H1 (cell line): Measurements from ENCODE around the gene DPP4. TPM values are rescaled to one million over a fixed set of nuclear protein-coding genes. Genes with fewer than 3 reads are reported as not detected.

Experiments
- CHD2 ChIP-seq: IDR thresholded peaks from 2 replicates; pipeline ENCODE4 v1.6.1; 2012; ENCODE audit warnings: low read length, improper control_type of control experiment
- CHD7 ChIP-seq: fragments of 300-600 bp; sonication (generic); IDR thresholded peaks from 2 replicates; pipeline ENCODE4 v1.7.1; 2012; ENCODE audit warnings: low read length, moderate library complexity, mild to moderate bottlenecking, inconsistent platforms; ENCODE audit not compliant: insufficient replicate concordance
- CTBP2 ChIP-seq: IDR thresholded peaks from 2 replicates; pipeline ENCODE4 v1.7.0; 2011; ENCODE audit warnings: borderline replicate concordance, mild to moderate bottlenecking, moderate library complexity, mixed read lengths, low read length; ENCODE audit not compliant: insufficient read depth, insufficient read length
- EZH2 ChIP-seq: fragments of 200-600 bp; sonication (generic); IDR thresholded peaks from 2 replicates; pipeline ENCODE4 v1.7.1; 2012; ENCODE audit warnings: low read depth, mild to moderate bottlenecking, moderate library complexity, low read length, inconsistent platforms; ENCODE audit not compliant: severe bottlenecking
- HDAC2 ChIP-seq, 2 experiments: fragments of 300-600 bp in 1 of 2; sonication (generic) in 1 of 2; IDR thresholded peaks; 2 replicates each; pipeline ENCODE4 v1.6.1; 2011 to 2012; ENCODE audit warnings: low read depth in 2 of 2, low read length in 2 of 2, mild to moderate bottlenecking in 2 of 2, moderate library complexity in 2 of 2, borderline replicate concordance in 1 of 2, inconsistent platforms in 1 of 2
- KDM1A ChIP-seq: fragments of 200-600, 300-600 bp; sonication (generic); IDR thresholded peaks from 2 replicates; pipeline ENCODE4 v1.7.1; 2016; ENCODE audit warnings: mild to moderate bottlenecking, low read length, borderline replicate concordance
- MAX ChIP-seq: IDR thresholded peaks from 2 replicates; pipeline ENCODE4 v1.6.1; 2012; ENCODE audit warnings: inconsistent platforms
- NRF1 ChIP-seq: IDR thresholded peaks from 2 replicates; pipeline ENCODE4 v1.6.1; 2011; ENCODE audit warnings: mild to moderate bottlenecking, low read depth, low read length, improper control_type of control experiment
- SUZ12 ChIP-seq: fragments of 200-600 bp; sonication (generic); IDR thresholded peaks from 2 replicates; pipeline ENCODE4 v1.6.1; 2012; ENCODE audit warnings: mild to moderate bottlenecking, inconsistent platforms, low read length, moderate library complexity, mixed read lengths
- TAF7 ChIP-seq: optimal IDR thresholded peaks from 2 replicates; pipeline ENCODE3; 2011; ENCODE audit warnings: low read depth, mild to moderate bottlenecking, inconsistent platforms, low read length, moderate library complexity, borderline replicate concordance
- polyA plus RNA-seq, 7 experiments: library from polyadenylated mRNA; depleted of rRNA in 3 of 7; stranded (reverse) in 5 of 7; unstranded in 2 of 7; fragments of >200 nt in 5 of 7; fragments of 200-250 nt in 2 of 7; gene quantifications; 1 replicate in 5 of 7; 2 replicates in 1 of 7; 4 replicates in 1 of 7; pipeline versions ENCODE4 v1.2.1 to v1.2.3, GENCODE V29; 2011 to 2013; ENCODE audit warnings: missing spikeins in 2 of 7, mixed read lengths in 2 of 7
- total RNA-seq: library from RNA; stranded (reverse); fragmentation: NEBNext Ultra II Directional; extraction: Animal tissue kit (Norgen Biotek cat#: 25700); gene quantifications from 2 replicates; pipeline ENCODE4 v1.2.1, GENCODE V29; 2021

The DPP4 gene
- total and polyA plus RNA-seq, 2 of the 8 experiments (the other 6 are each of a cell fraction or from before 2014, with no cell fraction given), result 1.3 to 3.1 TPM

- TF ChIP-seq CHD7, result no peak
- no peak for TF ChIP-seq NRF1
- TF ChIP-seq KDM1A, result no peak
- no peak for TF ChIP-seq CHD2
- TF ChIP-seq SUZ12, result no peak
- TF ChIP-seq TAF7, result no peak
- no peak for TF ChIP-seq HDAC2 (IDR thresholded peaks at IDR 0.05; ENCODE audit: borderline replicate concordance in 1 of 2, low read depth in 2 of 2, low read length in 2 of 2)
- no peak for TF ChIP-seq MAX
- TF ChIP-seq CTBP2, result no peak
- TF ChIP-seq EZH2, result no peak
These were observed 4.6 kb downstream of the DPP4 start (continued) for GRCh38 chr2:162069267-162069903.
